HG03159 (cell line): ENCODE data around the gene SACM1L.
A peak's percentile ranks its signal among the peaks of the same experiment; 100 is the strongest.
"Not testable (repeated sequence)": the region's sequence is repeated elsewhere in the genome, so short reads cannot be mapped to it uniquely, and the experiment has no call there.

ENCODE experiments used
- ATAC-seq: cut with Tn5 transposase; IDR thresholded peaks from one replicate; pipeline ENCODE4 v1.9.1; 2021; ENCODE audit warnings: mild to moderate bottlenecking, moderate library complexity; ENCODE audit not compliant: unreplicated experiment

SACM1L gene

GRCh38 chr3:45690336-45691035 is 1.3 kb downstream of the SACM1L start:
- ATAC-seq, result no peak

- ATAC-seq, result no peak
Observed at GRCh38 chr3:45691842-45692241, 2.6 kb downstream of the SACM1L start.

- ATAC-seq, result no peak
Observed at GRCh38 chr3:45692866-45693265, 3.7 kb downstream of the SACM1L start.

- no peak for ATAC-seq
Observed at GRCh38 chr3:45693941-45694521, 4.8 kb downstream of the SACM1L start.

GRCh38 chr3:45695166-45695565 is 6.0 kb downstream of the SACM1L start:
- ATAC-seq, result not testable (repeated sequence)

- no peak for ATAC-seq
Observed at GRCh38 chr3:45700570-45701073, 11.4 kb downstream of the SACM1L start.

- no peak for ATAC-seq
Observed at GRCh38 chr3:45701172-45701867, 12.1 kb downstream of the SACM1L start.

GRCh38 chr3:45704301-45704943 is 15.2 kb downstream of the SACM1L start:
- no peak for ATAC-seq

- no peak for ATAC-seq
Observed at GRCh38 chr3:45705839-45706808, 16.9 kb downstream of the SACM1L start.

- no peak for ATAC-seq
Observed at GRCh38 chr3:45711931-45712330, 22.7 kb downstream of the SACM1L start.

GRCh38 chr3:45712434-45713110 is 23.4 kb downstream of the SACM1L start:
- ATAC-seq, result no peak

GRCh38 chr3:45715945-45716344 is 26.7 kb downstream of the SACM1L start:
- ATAC-seq, result no peak

GRCh38 chr3:45716790-45717336 is 27.7 kb downstream of the SACM1L start:
- ATAC-seq, result no peak

GRCh38 chr3:45719655-45720487 is 30.7 kb downstream of the SACM1L start:
- ATAC-seq, result no peak

GRCh38 chr3:45724911-45725310 is 35.7 kb downstream of the SACM1L start:
- ATAC-seq, result no peak

- no peak for ATAC-seq
Observed at GRCh38 chr3:45729614-45730013, 40.4 kb downstream of the SACM1L start.

GRCh38 chr3:45730409-45731154 is 41.4 kb downstream of the SACM1L start:
- peak; percentile 48 for ATAC-seq

GRCh38 chr3:45736707-45737106 is 47.5 kb downstream of the SACM1L start:
- ATAC-seq, result no peak
